DMS 273 (cell line): ENCODE measurements around the gene PCNP.
"Not testable (repeated sequence)": the region's sequence is repeated elsewhere in the genome, so short reads cannot be mapped to it uniquely, and the experiment has no call there.

Experiments
- DNase-seq: peaks from one replicate; lab custom pipeline; 2025; ENCODE audit not compliant: unreplicated experiment; lab: John Stamatoyannopoulos, UW

PCNP gene

GRCh38 chr3:101631098-101631796 lies 57.3 kb downstream of the PCNP start:
- DNase-seq: no peak

- DNase-seq: not testable (repeated sequence)
Measured at GRCh38 chr3:101631959-101632358, 58.0 kb downstream of the PCNP start.

GRCh38 chr3:101632586-101632985 lies 58.6 kb downstream of the PCNP start:
- no peak for DNase-seq

GRCh38 chr3:101633186-101633585 lies 59.2 kb downstream of the PCNP start:
- no peak for DNase-seq

- no peak for DNase-seq
Measured at GRCh38 chr3:101634591-101635196, 60.7 kb downstream of the PCNP start.

- DNase-seq: no peak
Measured at GRCh38 chr3:101635345-101635744, 61.4 kb downstream of the PCNP start.

GRCh38 chr3:101635954-101636798 lies 62.2 kb downstream of the PCNP start:
- peak; percentile 86 for DNase-seq

GRCh38 chr3:101637451-101637850 lies 63.5 kb downstream of the PCNP start:
- no peak for DNase-seq

- DNase-seq: peak; percentile 27
Measured at GRCh38 chr3:101638261-101638745, 64.3 kb downstream of the PCNP start.

- no peak for DNase-seq
Measured at GRCh38 chr3:101639280-101639963, 65.4 kb downstream of the PCNP start.

- DNase-seq: no peak
Measured at GRCh38 chr3:101640256-101640655, 66.3 kb downstream of the PCNP start.

- DNase-seq: not testable (repeated sequence)
Measured at GRCh38 chr3:101641397-101642115, 67.6 kb downstream of the PCNP start.

- no peak for DNase-seq
Measured at GRCh38 chr3:101642441-101642840, 68.5 kb downstream of the PCNP start.

- no peak for DNase-seq
Measured at GRCh38 chr3:101643009-101643844, 69.2 kb downstream of the PCNP start.
